A549 (cell line): Measurements from ENCODE around the gene CHST15. TPM values are rescaled to one million over a fixed set of nuclear protein-coding genes. Genes with fewer than 3 reads are reported as not detected.
A peak's percentile ranks its signal among the peaks of the same experiment; 100 is the strongest.

Experiments used
- ATAC-seq, 2 experiments: fragments of 200-7000 bp in 1 of 2; fragments of >200 bp in 1 of 2; cut with Nextera tagmentation in 1 of 2; cut with Tn5 transposase in 1 of 2; 3 replicates each; pipeline versions ENCODE4 v1.8.0 to v1.9.1; 2018 to 2020; ENCODE audit warnings: mild to moderate bottlenecking in 1 of 2, moderate library complexity in 1 of 2
- CTCF ChIA-PET: fragments of 300-600 bp; sonication (Branson Sonifier 250); formaldehyde crosslinking; extraction: SDS; loops from one replicate; lab custom pipeline; 2021; ENCODE audit warnings: antibody characterized with exemption, inconsistent platforms; lab: Yijun Ruan, JAX
- POLR2A ChIA-PET: fragments of 350-600 bp; formaldehyde crosslinking; extraction: SDS; loops from one replicate; lab custom pipeline; 2021; ENCODE audit warnings: antibody characterized with exemption, inconsistent platforms; lab: Yijun Ruan, JAX
- DNase-seq, 2 experiments: peaks; one replicate each; pipeline versions ENCODE4 v3.0.0 to v3.0.0-alpha.2; 2011 to 2016; ENCODE audit warnings: low read depth in 1 of 2, low spot score in 1 of 2
- FAIRE-seq: peaks from 2 replicates; lab custom pipeline; 2011; peaks lifted over from hg19 to GRCh38; lab: Jason Lieb, UNC
- H3K27ac ChIP-seq, 2 experiments: fragments of >200 bp; sonication (Bioruptor Twin); formaldehyde crosslinking; 3 replicates each; pipeline ENCODE4 v1.5.1; 2016 to 2017
- H3K4me1 ChIP-seq: fragments of >200 bp; sonication (Bioruptor Twin); formaldehyde crosslinking; 3 replicates; pipeline ENCODE4 v1.6.1; 2016
- H3K4me2 ChIP-seq: fragments of >200 bp; sonication (Bioruptor Twin); formaldehyde crosslinking; 3 replicates; pipeline ENCODE4 v1.6.1; 2016
- H3K4me3 ChIP-seq: fragments of >200 bp; sonication (Bioruptor Twin); formaldehyde crosslinking; 3 replicates; pipeline ENCODE4 v1.5.1; 2016
- H3K9me3 ChIP-seq: fragments of >200 bp; sonication (Bioruptor Twin); formaldehyde crosslinking; 3 replicates; pipeline ENCODE4 v1.6.1; 2016
- BCL3 ChIP-seq: fragments of >200 bp; sonication (Bioruptor Twin); formaldehyde crosslinking; IDR thresholded peaks from 3 replicates; pipeline ENCODE4 v1.6.1; 2016
- BHLHE40 ChIP-seq: IDR thresholded peaks from 2 replicates; pipeline ENCODE4 v1.6.1; 2012; ENCODE audit warnings: low read depth, low read length, inconsistent platforms
- CBX8 ChIP-seq: fragments of 200-600 bp; sonication (generic); IDR thresholded peaks from 2 replicates; pipeline ENCODE4 v1.6.1; 2016
- CHD4 ChIP-seq: fragments of 200-600 bp; sonication (generic); IDR thresholded peaks from 2 replicates; pipeline ENCODE4 v1.6.1; 2016; ENCODE audit warnings: antibody characterized with exemption, mild to moderate bottlenecking, borderline replicate concordance
- EHF ChIP-seq: fragments of 250-450 bp; sonication (Bioruptor Pico); IDR thresholded peaks from 2 replicates; pipeline ENCODE4 v1.5.0; 2020; ENCODE audit warnings: mild to moderate bottlenecking
- ESRRA ChIP-seq: fragments of 150-350 bp; IDR thresholded peaks from 2 replicates; pipeline ENCODE4 v1.6.1; 2014; ENCODE audit warnings: mild to moderate bottlenecking, low read length, borderline replicate concordance
- FOSL2 ChIP-seq, 2 experiments: fragments of 450-650 bp in 1 of 2; fragments of >200 bp in 1 of 2; sonication (Bioruptor Twin) in 1 of 2; formaldehyde crosslinking; IDR thresholded peaks; 2 replicates each; pipeline versions ENCODE4 v1.5.0 to v1.6.1; 2016 to 2020; ENCODE audit warnings: mild to moderate bottlenecking in 1 of 2, moderate library complexity in 1 of 2
- HDAC2 ChIP-seq: fragments of 200-600 bp; sonication (generic); IDR thresholded peaks from 2 replicates; pipeline ENCODE4 v1.6.1; 2016
- HES2 ChIP-seq: fragments of >200 bp; sonication (Bioruptor Twin); formaldehyde crosslinking; IDR thresholded peaks from 2 replicates; pipeline ENCODE4 v1.6.1; 2016
- HOXA7 ChIP-seq: fragments of 250-450 bp; sonication (Bioruptor Pico); IDR thresholded peaks from 2 replicates; pipeline ENCODE4 v1.5.0; 2020; ENCODE audit warnings: mild to moderate bottlenecking, moderate library complexity
- HOXB13 ChIP-seq: fragments of 250-450 bp; sonication (Bioruptor Pico); IDR thresholded peaks from 2 replicates; pipeline ENCODE4 v1.5.0; 2020; ENCODE audit warnings: low read depth, mild to moderate bottlenecking, moderate library complexity
- HOXB5 ChIP-seq: fragments of 250-450 bp; sonication (Bioruptor Pico); IDR thresholded peaks from 2 replicates; pipeline ENCODE4 v1.5.0; 2020; ENCODE audit warnings: mild to moderate bottlenecking, moderate library complexity
- KDM5A ChIP-seq: fragments of 200-600 bp; sonication (generic); IDR thresholded peaks from 2 replicates; pipeline ENCODE4 v1.6.1; 2016; ENCODE audit warnings: antibody characterized with exemption, mild to moderate bottlenecking
- MAFK ChIP-seq: fragments of 450-650 bp; IDR thresholded peaks from 2 replicates; pipeline ENCODE4 v1.6.1; 2014; ENCODE audit not compliant: partially characterized antibody
- MAZ ChIP-seq: fragments of 150-350 bp; IDR thresholded peaks from 2 replicates; pipeline ENCODE4 v1.6.1; 2014; ENCODE audit warnings: antibody characterized with exemption, low read depth, low read length, borderline replicate concordance
- MYC ChIP-seq: IDR thresholded peaks from 2 replicates; pipeline ENCODE4 v1.6.1; 2012; ENCODE audit warnings: mild to moderate bottlenecking, inconsistent platforms, low read length, improper control_type of control experiment, borderline replicate concordance
- POLR2AphosphoS2 ChIP-seq: conservative IDR thresholded peaks from 2 replicates; pipeline ENCODE4 v1.6.1; 2012; ENCODE audit warnings: low read length, improper control_type of control experiment, inconsistent platforms
- RCOR1 ChIP-seq: fragments of 150-350 bp; IDR thresholded peaks from 2 replicates; pipeline ENCODE4 v1.6.1; 2014; ENCODE audit warnings: antibody characterized with exemption, low read length, low read depth
- SMC3 ChIP-seq: fragments of >200 bp; sonication (Bioruptor Twin); formaldehyde crosslinking; IDR thresholded peaks from 3 replicates; pipeline ENCODE4 v1.6.1; 2018; ENCODE audit warnings: inconsistent platforms
- SREBF2 ChIP-seq: fragments of 450-650 bp; IDR thresholded peaks from 2 replicates; pipeline ENCODE4 v1.6.1; 2014; ENCODE audit warnings: mild to moderate bottlenecking, moderate library complexity
- ZC3H11A ChIP-seq: fragments of 450-650 bp; IDR thresholded peaks from 2 replicates; pipeline ENCODE4 v1.6.1; 2014; ENCODE audit warnings: antibody characterized with exemption, mild to moderate bottlenecking
- WGBS: methylation state at CpG from one replicate; pipeline ENCODE4 v1.1.6; 2017; ENCODE audit errors: missing lambda C conversion rate; 5-methylcytosine and 5-hydroxymethylcytosine counted together
- polyA plus RNA-seq, 4 experiments: library from polyadenylated mRNA; depleted of rRNA in 3 of 4; stranded (reverse); fragments of >200 nt; fragmentation: RNase III in 1 of 4; extraction: RNeasy Plus Mini Kit Qiagen cat#74134 plus additional on column Dnase treatment in 1 of 4; gene quantifications; 2 replicates in 3 of 4; 3 replicates in 1 of 4; pipeline ENCODE4 v1.2.3, GENCODE V29; 2011 to 2017

The CHST15 gene
- polyA plus RNA-seq, 2 of the 4 experiments (the other 2 are of a cell fraction), result 5.1 to 10.3 TPM

- H3K4me2 ChIP-seq, result no peak overlapping the region
- CTCF ChIA-PET, result interaction anchor here (0.7 to 2.1 kb wide), 2 partner anchors 13 to 42 kb away, joined by 3 to 8 read pairs; no protein-coding TSS in a partner anchor
- no peak overlapping the region for H3K4me3 ChIP-seq
- POLR2A ChIA-PET, result no interaction called here
- no peak for FAIRE-seq
- H3K27ac ChIP-seq, result no peak overlapping the region
- 86% methylated on average over 40 of the region's 40 CpGs for WGBS
- ATAC-seq, result peak; percentile 10 to 33; a peak in 3 of 6 replicates
- H3K9me3 ChIP-seq, result no peaks in the 10 kb centered on the region
- TF ChIP-seq CHD4, result no peak
- no peak for TF ChIP-seq MYC
- TF ChIP-seq HOXB5 (CRISPR knock-in tag), result no peak
- TF ChIP-seq BHLHE40, result no peak
- no peak for TF ChIP-seq RCOR1
- TF ChIP-seq HOXB13 (CRISPR knock-in tag), result no peak
- TF ChIP-seq, all 56 proteins: peak for 0
- H3K4me1 ChIP-seq, result peaks cover 2% of the 10 kb centered on the region; the same call in 1 of the 3 replicates
- no peak for DNase-seq
Observed at GRCh38 chr10:124044143-124044862, 49.1 kb downstream of the CHST15 start.

- H3K27ac ChIP-seq, result no peak overlapping the region
- no peak for TF ChIP-seq SREBF2
- no peak for TF ChIP-seq MAFK
- TF ChIP-seq EHF (CRISPR knock-in tag), result no peak
- TF ChIP-seq POLR2AphosphoS2, result no peak
- no peak for TF ChIP-seq CHD4
- TF ChIP-seq ESRRA, result no peak
- TF ChIP-seq BCL3, result no peak
- TF ChIP-seq MAZ, result no peak
- no peak for TF ChIP-seq ZC3H11A
- TF ChIP-seq KDM5A, result no peak
- TF ChIP-seq HOXA7, result no peak
- TF ChIP-seq HOXB13 (CRISPR knock-in tag), result no peak
- no peak for TF ChIP-seq SMC3
- TF ChIP-seq RCOR1, result no peak
- no peak for TF ChIP-seq CBX8
- TF ChIP-seq HDAC2, result no peak
- no peak for TF ChIP-seq HES2
- ChIA-PET CTCF (interaction anchor here (0.5 to 2.1 kb wide), 4 partner anchors 13 to 1929 kb away, joined by 3 to 8 read pairs (median 3); no protein-coding TSS in a partner anchor), POLR2A (no interaction called here)
- H3K4me2 ChIP-seq, result no peak overlapping the region
- no peak overlapping the region for H3K4me3 ChIP-seq
- H3K4me1 ChIP-seq, result no peaks in the 10 kb centered on the region
- DNase-seq (no peak), ATAC-seq (peak in 1 of 2 experiments; percentile 51; a peak in 1 of 6 replicates), FAIRE-seq (no peak)
- 73% methylated on average over 12 of the region's 12 CpGs for WGBS
- no peaks in the 10 kb centered on the region for H3K9me3 ChIP-seq
Observed at GRCh38 chr10:124043310-124044142, 49.9 kb downstream of the CHST15 start.

GRCh38 chr10:124042656-124043309 lies 50.6 kb downstream of the CHST15 start:
- ATAC-seq (no peak), FAIRE-seq (no peak), DNase-seq (no peak)
- H3K4me3 ChIP-seq, result no peak overlapping the region
- TF ChIP-seq FOSL2 (IDR thresholded peaks at IDR 0.05) (no peak), FOSL2 (CRISPR knock-in tag; IDR thresholded peaks at IDR 0.05) (no peak)
- no peaks in the 10 kb centered on the region for H3K4me1 ChIP-seq
- WGBS, result 69% methylated on average over 8 of the region's 8 CpGs
- ChIA-PET CTCF (interaction anchor here (0.5 to 2.1 kb wide), 6 partner anchors 12 to 1930 kb away, joined by 3 to 8 read pairs (median 3); no protein-coding TSS in a partner anchor), POLR2A (no interaction called here)
- no peak overlapping the region for H3K27ac ChIP-seq
- no peak overlapping the region for H3K4me2 ChIP-seq
- H3K9me3 ChIP-seq, result no peaks in the 10 kb centered on the region
